K562 (cell line): ENCODE results near the gene OBSCN. TPM values are rescaled to one million over a fixed set of nuclear protein-coding genes. Genes with fewer than 3 reads are reported as not detected.

ENCODE experiments used
- HMBOX1 ChIP-seq: sonication (generic); IDR thresholded peaks from 2 replicates; pipeline ENCODE4 v1.6.1; 2016
- ZBTB40 ChIP-seq, 2 experiments: fragments of 450-650 bp in 1 of 2; sonication (generic) in 1 of 2; formaldehyde crosslinking in 1 of 2; IDR thresholded peaks; 2 replicates each; pipeline versions ENCODE4 v1.7.1 to v1.9.0; 2016 to 2022; ENCODE audit warnings: inconsistent platforms in 1 of 2, mild to moderate bottlenecking in 1 of 2, missing genetic modification reagents in 1 of 2
- polyA plus RNA-seq, 8 experiments: library from polyadenylated mRNA; depleted of rRNA in 4 of 8; stranded (reverse) in 5 of 8; unstranded in 3 of 8; fragments of >200 nt; fragmentation: Nextera tagmentation in 2 of 8; fragmentation: Illumina TruSeq in 1 of 8; extraction: Ambion mirVana in 2 of 8; extraction: Trizol in 1 of 8; gene quantifications; 2 replicates each; pipeline versions ENCODE4 v1.2.1 to v1.2.3, GENCODE V29; 2011 to 2014; ENCODE audit warnings: inconsistent platforms in 1 of 8, missing spikeins in 1 of 8
- total RNA-seq, 7 experiments: library from RNA; depleted of rRNA in 6 of 7; stranded (reverse); fragments of >200 nt in 6 of 7; fragmentation: Illumina TruSeq in 2 of 7; extraction: Trizol in 2 of 7; gene quantifications; 2 replicates each; pipeline versions ENCODE4 v1.2.1 to v1.2.3, GENCODE V29; 2011 to 2021; ENCODE audit warnings: low replicate concordance in 1 of 7

OBSCN gene
- total and polyA plus RNA-seq, 9 of the 15 experiments (the other 6 are each of a cell fraction or from before 2014, with no cell fraction given): 0.18 to 19.7 (median 3.6) TPM

DNA sequence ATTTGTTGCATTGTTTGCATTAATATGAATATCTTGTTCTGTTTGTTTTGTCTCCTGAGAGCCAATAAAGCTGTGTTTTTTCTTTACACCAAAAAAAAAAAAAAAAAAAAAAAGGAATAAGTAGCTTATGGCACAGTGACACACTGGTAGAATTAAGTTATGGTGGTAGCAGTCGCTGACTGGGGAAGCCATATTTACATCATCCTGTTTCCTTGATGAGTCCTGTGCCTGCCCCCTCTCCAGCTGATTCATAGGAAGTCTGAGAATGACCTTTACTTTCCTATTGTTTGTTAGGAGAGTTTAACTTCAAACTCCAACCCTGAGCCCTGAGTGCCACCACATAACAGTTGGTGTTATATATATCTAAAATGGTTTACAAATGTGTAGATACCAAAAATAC is 62.2 kb downstream of the OBSCN start (continued):
- peak; percentile 91 for TF ChIP-seq ZBTB40 (IDR thresholded peaks at IDR 0.05)
- TF ChIP-seq ZBTB40 (CRISPR knock-in tag; IDR thresholded peaks at IDR 0.05): peak; percentile 92
- peak; percentile 54; the same call in 1 of the 2 replicates for TF ChIP-seq HMBOX1
